Memory B cell (primary cell): ENCODE measurements around the gene CYLC1.

Source experiments
- ATAC-seq: fragments of 150-1000 bp; cut with Tn5 transposase; 2 replicates; pipeline ENCODE4 v1.10.0; 2021; ENCODE audit warnings: low read depth, mild to moderate bottlenecking, moderate library complexity
- DNase-seq, 2 donors: peaks; one replicate each; pipeline ENCODE4 v3.0.0; 2022; ENCODE audit warnings: low spot score in 2 of 2
- H3K27ac Mint-ChIP-seq: one replicate; pipeline ENCODE4 v1.8.0; 2022; ENCODE audit warnings: mild to moderate bottlenecking, moderate library complexity, mixed read lengths
- H3K27me3 Mint-ChIP-seq: one replicate; pipeline ENCODE4 v1.8.0; 2022; ENCODE audit warnings: mixed read lengths
- H3K36me3 Mint-ChIP-seq: one replicate; pipeline ENCODE4 v1.8.0; 2022; ENCODE audit warnings: mild to moderate bottlenecking, mixed read lengths
- H3K4me1 Mint-ChIP-seq: one replicate; pipeline ENCODE4 v1.8.0; 2022; ENCODE audit warnings: mixed read lengths
- H3K4me3 Mint-ChIP-seq: one replicate; pipeline ENCODE4 v1.8.0; 2022; ENCODE audit warnings: mild to moderate bottlenecking, moderate library complexity, mixed read lengths
- H3K9me3 Mint-ChIP-seq: one replicate; pipeline ENCODE4 v1.8.0; 2022; ENCODE audit warnings: mixed read lengths

Gene CYLC1

GRCh38 chrX:83860846-83861245 lies at the start of gene CYLC1:
CYLC1 (plus strand) TSS chrX:83861146; CDS start chrX:83861183, 37 bp downstream.
- Mint-ChIP-seq H3K4me3 (no peak within 1 kb of the TSS), H3K9me3 (peaks cover 3% of the 10 kb centered on the region), H3K4me1 (no peaks in the 10 kb centered on the region), H3K36me3 (peaks cover 1% of the 10 kb centered on the region), H3K27ac (no peak within 1 kb of the TSS), H3K27me3 (no peaks in the 10 kb centered on the region)
- DNase-seq (no peak), ATAC-seq (no peak)

GRCh38 chrX:83819304-83819703 lies 41.6 kb upstream of the CYLC1 start:
- Mint-ChIP-seq H3K27me3 (peaks cover 2% of the 10 kb centered on the region), H3K4me1 (no peaks in the 10 kb centered on the region), H3K4me3 (no peak overlapping the region), H3K27ac (no peak overlapping the region), H3K9me3 (peaks cover 9% of the 10 kb centered on the region), H3K36me3 (no peaks in the 10 kb centered on the region)
- DNase-seq (no peak), ATAC-seq (no peak)

- Mint-ChIP-seq H3K9me3 (no peaks in the 10 kb centered on the region), H3K27ac (no peak overlapping the region), H3K27me3 (no peaks in the 10 kb centered on the region), H3K4me3 (no peak overlapping the region), H3K36me3 (no peaks in the 10 kb centered on the region), H3K4me1 (peaks cover 4% of the 10 kb centered on the region)
- ATAC-seq = no peak
- no peak for DNase-seq
These were observed 31.1 kb upstream of the CYLC1 start for GRCh38 chrX:83829874-83830273.

GRCh38 chrX:83845397-83845796 lies 15.5 kb upstream of the CYLC1 start:
- DNase-seq (no peak), ATAC-seq (no peak)
- no peak overlapping the region for H3K27ac Mint-ChIP-seq
- H3K9me3 Mint-ChIP-seq = no peaks in the 10 kb centered on the region
- no peak overlapping the region for H3K4me3 Mint-ChIP-seq
- no peaks in the 10 kb centered on the region for H3K36me3 Mint-ChIP-seq
- no peaks in the 10 kb centered on the region for H3K4me1 Mint-ChIP-seq
- no peaks in the 10 kb centered on the region for H3K27me3 Mint-ChIP-seq

GRCh38 chrX:83847339-83847738 lies 13.6 kb upstream of the CYLC1 start:
- no peaks in the 10 kb centered on the region for H3K4me1 Mint-ChIP-seq
- H3K27me3 Mint-ChIP-seq = no peaks in the 10 kb centered on the region
- no peak overlapping the region for H3K27ac Mint-ChIP-seq
- ATAC-seq = no peak
- no peaks in the 10 kb centered on the region for H3K36me3 Mint-ChIP-seq
- H3K9me3 Mint-ChIP-seq = no peaks in the 10 kb centered on the region
- no peak overlapping the region for H3K4me3 Mint-ChIP-seq
- DNase-seq = no peak

GRCh38 chrX:83888585-83888984 lies 27.6 kb downstream of the CYLC1 start:
- Mint-ChIP-seq H3K9me3 (no peaks in the 10 kb centered on the region), H3K27me3 (no peaks in the 10 kb centered on the region), H3K36me3 (no peaks in the 10 kb centered on the region), H3K4me3 (no peak overlapping the region), H3K4me1 (no peaks in the 10 kb centered on the region), H3K27ac (no peak overlapping the region)
- ATAC-seq (no peak), DNase-seq (no peak)

- no peaks in the 10 kb centered on the region for H3K9me3 Mint-ChIP-seq
- H3K36me3 Mint-ChIP-seq = no peaks in the 10 kb centered on the region
- H3K27me3 Mint-ChIP-seq = no peaks in the 10 kb centered on the region
- DNase-seq (no peak), ATAC-seq (no peak)
- H3K27ac Mint-ChIP-seq = no peak overlapping the region
- no peak overlapping the region for H3K4me3 Mint-ChIP-seq
- no peaks in the 10 kb centered on the region for H3K4me1 Mint-ChIP-seq
These were observed 31.5 kb downstream of the CYLC1 start for GRCh38 chrX:83892433-83892832.

GRCh38 chrX:83906921-83907320 lies 46.0 kb downstream of the CYLC1 start:
- H3K9me3 Mint-ChIP-seq = no peaks in the 10 kb centered on the region
- DNase-seq = no peak
- ATAC-seq = no peak
- no peak overlapping the region for H3K4me3 Mint-ChIP-seq
- H3K36me3 Mint-ChIP-seq = no peaks in the 10 kb centered on the region
- no peaks in the 10 kb centered on the region for H3K4me1 Mint-ChIP-seq
- no peak overlapping the region for H3K27ac Mint-ChIP-seq
- H3K27me3 Mint-ChIP-seq = no peaks in the 10 kb centered on the region

- no peaks in the 10 kb centered on the region for H3K4me1 Mint-ChIP-seq
- no peaks in the 10 kb centered on the region for H3K36me3 Mint-ChIP-seq
- H3K4me3 Mint-ChIP-seq = no peak overlapping the region
- DNase-seq = no peak
- H3K27ac Mint-ChIP-seq = no peak overlapping the region
- no peaks in the 10 kb centered on the region for H3K27me3 Mint-ChIP-seq
- no peaks in the 10 kb centered on the region for H3K9me3 Mint-ChIP-seq
- no peak for ATAC-seq
These were observed 55.6 kb downstream of the CYLC1 start for GRCh38 chrX:83916525-83916924.

GRCh38 chrX:83934220-83934619 lies 73.3 kb downstream of the CYLC1 start:
- Mint-ChIP-seq H3K27ac (no peak overlapping the region), H3K4me1 (no peaks in the 10 kb centered on the region)

More at GRCh38 chrX:83934220-83934619, 73.3 kb downstream of the CYLC1 start:
- Mint-ChIP-seq H3K36me3 (no peaks in the 10 kb centered on the region), H3K9me3 (peaks cover 3% of the 10 kb centered on the region), H3K4me3 (no peak overlapping the region), H3K27me3 (no peaks in the 10 kb centered on the region)
- ATAC-seq (no peak), DNase-seq (no peak)
